Neuronal stem cell (in vitro differentiated cells): ENCODE results near the gene ADIPOR2.

ENCODE experiments used
- DNase-seq: peaks from one replicate; pipeline ENCODE4 v3.0.0-alpha.2; 2013; ENCODE audit warnings: low spot score
- H2AFZ ChIP-seq: one replicate; pipeline ENCODE4 v1.6.1; 2013; ENCODE audit warnings: mild to moderate bottlenecking, low read length, inconsistent platforms
- H2AK5ac ChIP-seq: 2 replicates; pipeline ENCODE4 v1.6.1; 2013; ENCODE audit warnings: low read depth, mild to moderate bottlenecking, inconsistent platforms, low read length, moderate library complexity, mixed read lengths
- H2BK120ac ChIP-seq: 2 replicates; pipeline ENCODE4 v1.6.1; 2013; ENCODE audit warnings: low read depth, mild to moderate bottlenecking, inconsistent platforms, low read length, moderate library complexity, mixed read lengths
- H2BK12ac ChIP-seq: one replicate; pipeline ENCODE4 v1.6.1; 2013; ENCODE audit warnings: low read length, inconsistent platforms
- H2BK15ac ChIP-seq: 2 replicates; pipeline ENCODE4 v1.6.1; 2013; ENCODE audit warnings: mild to moderate bottlenecking, low read length, inconsistent platforms, mixed read lengths
- H2BK5ac ChIP-seq: one replicate; pipeline ENCODE4 v1.6.1; 2013; ENCODE audit warnings: inconsistent platforms, mild to moderate bottlenecking, low read length, moderate library complexity
- H3K14ac ChIP-seq: one replicate; pipeline ENCODE4 v1.6.1; 2013; ENCODE audit warnings: low read length, inconsistent platforms
- H3K18ac ChIP-seq: 2 replicates; pipeline ENCODE4 v1.6.1; 2013; ENCODE audit warnings: low read length, inconsistent platforms
- H3K23ac ChIP-seq: 2 replicates; pipeline ENCODE4 v1.6.1; 2013; ENCODE audit warnings: low read depth, mild to moderate bottlenecking, mixed read lengths, low read length, inconsistent platforms; ENCODE audit not compliant: poor library complexity
- H3K27ac ChIP-seq: replicated peaks from 3 replicates; pipeline ENCODE4 v1.5.1; 2013; ENCODE audit warnings: low read length, inconsistent platforms
- H3K27me3 ChIP-seq, 3 experiments: 2 replicates each; pipeline ENCODE4 v1.6.1; 2013; ENCODE audit warnings: low read length in 3 of 3, mild to moderate bottlenecking in 2 of 3, inconsistent platforms in 1 of 3, low read depth in 1 of 3, mixed read lengths in 1 of 3, moderate library complexity in 1 of 3; ENCODE audit not compliant: control insufficient read depth in 3 of 3, insufficient read depth in 3 of 3
- H3K36me3 ChIP-seq, 2 donors: replicated peaks in 1 of 2; 2 replicates each; pipeline ENCODE4 v1.6.1; 2013; ENCODE audit warnings: low read length in 2 of 2; ENCODE audit not compliant: control insufficient read depth in 2 of 2, insufficient read depth in 2 of 2
- H3K4ac ChIP-seq: 2 replicates; pipeline ENCODE4 v1.6.1; 2013; ENCODE audit warnings: inconsistent platforms, mild to moderate bottlenecking, low read length, moderate library complexity
- H3K4me1 ChIP-seq, 2 donors: 1 replicate in 1 of 2; 2 replicates in 1 of 2; pipeline ENCODE4 v1.6.1; 2013; ENCODE audit warnings: low read length in 2 of 2, low read depth in 1 of 2; ENCODE audit not compliant: control insufficient read depth in 2 of 2, insufficient read depth in 1 of 2
- H3K4me2 ChIP-seq: one replicate; pipeline ENCODE4 v1.6.1; 2013; ENCODE audit warnings: mild to moderate bottlenecking, low read length, inconsistent platforms; ENCODE audit not compliant: insufficient read depth, poor library complexity, severe bottlenecking
- H3K4me3 ChIP-seq, 2 donors: 2 replicates each; pipeline ENCODE4 v1.5.1; 2013; ENCODE audit warnings: low read length in 2 of 2, mild to moderate bottlenecking in 2 of 2, inconsistent platforms in 1 of 2, moderate library complexity in 1 of 2
- H3K79me1 ChIP-seq: one replicate; pipeline ENCODE4 v1.6.1; 2013; ENCODE audit warnings: low read depth, mild to moderate bottlenecking, inconsistent platforms, low read length, moderate library complexity
- H3K9ac ChIP-seq: one replicate; pipeline ENCODE4 v1.6.1; 2013; ENCODE audit warnings: mild to moderate bottlenecking, low read depth, low read length, inconsistent platforms; ENCODE audit not compliant: poor library complexity
- H3K9me3 ChIP-seq, 2 donors: replicated peaks in 1 of 2; 2 replicates each; pipeline versions ENCODE3 to v1.6.1; 2013; ENCODE audit warnings: low read length in 2 of 2, mild to moderate bottlenecking in 2 of 2, inconsistent platforms in 1 of 2, low read depth in 1 of 2, mixed read lengths in 1 of 2, moderate library complexity in 1 of 2; ENCODE audit not compliant: control insufficient read depth in 2 of 2, insufficient read depth in 1 of 2
- H4K8ac ChIP-seq: one replicate; pipeline ENCODE4 v1.6.1; 2013; ENCODE audit warnings: low read depth, mild to moderate bottlenecking, inconsistent platforms, low read length, moderate library complexity
- H4K91ac ChIP-seq: one replicate; pipeline ENCODE4 v1.6.1; 2013; ENCODE audit warnings: low read length, low read depth, mild to moderate bottlenecking, inconsistent platforms; ENCODE audit not compliant: poor library complexity
- WGBS, 2 donors: extraction: QIAGEN DNeasy Blood & Tissue Kit; methylation state at CpG; one replicate each; pipeline ENCODE4 v1.1.7; 2013; ENCODE audit warnings: missing lambda C conversion rate in 2 of 2, mixed read lengths in 1 of 2; ENCODE audit not compliant: insufficient read length in 2 of 2, insufficient replicate concordance in 1 of 2; ENCODE audit errors: extremely low coverage in 2 of 2; 5-methylcytosine and 5-hydroxymethylcytosine counted together

The ADIPOR2 gene

GRCh38 chr12:1832801-1833595, 142.1 kb downstream of the ADIPOR2 start:
- Histone ChIP-seq H3K79me1 (no peaks in the 10 kb centered on the region), H3K36me3 (no peaks in the 10 kb centered on the region), H2AK5ac (no peak overlapping the region), H3K4me1 (peaks cover 8 to 15% of the 10 kb centered on the region in 2 donors), H3K4me3 (no peak overlapping the region), H3K18ac (peak overlapping the region; percentile 29), H3K23ac (no peak overlapping the region), H3K27ac (no peak overlapping the region), H3K4ac (no peak overlapping the region), H3K4me2 (no peak overlapping the region), H4K91ac (no peak overlapping the region), H2BK15ac (no peak overlapping the region), H3K9me3 (no peaks in the 10 kb centered on the region), H4K8ac (no peak overlapping the region), H2BK120ac (no peak overlapping the region), H3K27me3 (peaks cover 0 to 70% (median 14%) of the 10 kb centered on the region in 3 experiments), H3K14ac (no peak overlapping the region), H3K9ac (no peak overlapping the region), H2AFZ (no peak overlapping the region), H2BK5ac (no peak overlapping the region), H2BK12ac (no peak overlapping the region)
- no CpG with 5 or more reads among the region's 17 CpGs for WGBS, 2 donors
- no peak for DNase-seq

DNA sequence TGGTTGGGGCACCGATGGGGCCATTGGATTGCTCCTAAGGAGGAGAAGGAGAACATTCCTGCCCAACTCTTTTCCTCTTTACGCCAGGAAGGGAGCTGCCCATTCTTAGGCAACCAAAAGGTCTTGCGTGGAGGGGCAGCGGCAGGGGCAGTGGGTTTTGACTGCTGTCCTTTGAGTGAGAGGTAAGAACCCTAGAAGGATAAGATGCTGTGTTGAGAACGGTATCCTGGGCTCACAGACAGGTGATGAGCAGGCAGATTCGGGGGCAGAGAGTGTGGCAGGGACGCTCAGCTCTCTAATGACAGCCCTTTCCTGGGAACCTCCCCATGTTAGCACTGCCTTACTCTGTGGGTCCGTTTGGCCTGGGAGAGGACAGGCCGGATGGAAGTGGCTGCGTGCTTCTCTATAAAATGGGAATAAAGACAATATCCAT, 142.7 kb downstream of the ADIPOR2 start:
- Histone ChIP-seq H3K79me1 (no peaks in the 10 kb centered on the region), H3K18ac (peak overlapping the region; percentile 30), H4K8ac (no peak overlapping the region), H3K4me1 (peaks cover 14 to 20% of the 10 kb centered on the region in 2 donors), H4K91ac (no peak overlapping the region), H2BK120ac (no peak overlapping the region), H3K36me3 (no peaks in the 10 kb centered on the region), H2BK12ac (no peak overlapping the region), H3K14ac (no peak overlapping the region), H2BK5ac (no peak overlapping the region), H3K27ac (no peak overlapping the region), H3K23ac (no peak overlapping the region), H3K4me2 (no peak overlapping the region), H2AK5ac (no peak overlapping the region), H2AFZ (no peak overlapping the region), H3K9me3 (no peaks in the 10 kb centered on the region), H3K27me3 (peaks cover 0 to 65% (median 14%) of the 10 kb centered on the region in 3 experiments), H3K4ac (no peak overlapping the region), H2BK15ac (no peak overlapping the region), H3K9ac (no peak overlapping the region), H3K4me3 (no peak overlapping the region)
- no peak for DNase-seq
- no CpG with 5 or more reads among the region's 10 CpGs for WGBS, 2 donors

DNA sequence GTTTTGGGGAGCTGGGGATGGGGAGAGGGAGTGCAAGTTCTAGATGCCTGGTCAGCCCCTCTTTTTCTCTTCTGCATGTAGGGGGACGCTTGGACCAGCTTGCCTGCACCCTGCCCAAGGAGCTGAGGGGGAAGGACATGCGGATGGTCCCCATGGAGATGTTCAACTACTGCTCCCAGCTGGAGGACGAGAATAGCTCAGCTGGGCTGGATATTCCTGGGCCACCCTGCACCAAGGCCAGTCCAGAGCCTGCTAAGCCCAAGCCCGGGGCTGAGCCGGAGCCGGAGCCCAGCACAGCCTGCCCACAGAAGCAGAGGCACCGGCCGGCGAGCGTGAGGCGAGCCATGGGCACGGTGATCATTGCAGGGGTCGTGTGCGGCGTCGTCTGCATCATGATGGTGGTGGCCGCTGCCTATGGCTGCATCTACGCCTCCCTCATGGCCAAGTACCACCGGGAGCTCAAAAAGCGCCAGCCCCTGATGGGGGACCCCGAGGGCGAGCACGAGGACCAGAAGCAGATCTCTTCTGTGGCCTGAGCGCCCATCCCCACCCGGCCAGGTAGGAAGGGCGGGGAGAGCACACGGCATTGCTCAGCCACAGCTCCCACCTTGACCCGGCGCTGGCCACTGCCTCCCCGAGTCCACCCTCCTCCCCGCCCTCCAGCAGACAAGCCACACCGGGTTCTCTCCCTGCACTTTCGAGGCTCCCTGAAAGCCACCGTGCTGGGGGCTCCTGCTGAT, 143.5 kb downstream of the ADIPOR2 start:
- Histone ChIP-seq H2BK15ac (no peak overlapping the region), H2BK5ac (no peak overlapping the region), H3K9ac (no peak overlapping the region), H2AK5ac (no peak overlapping the region), H3K9me3 (no peaks in the 10 kb centered on the region), H3K27me3 (peaks cover 0 to 57% (median 14%) of the 10 kb centered on the region in 3 experiments), H3K4ac (no peak overlapping the region), H3K4me3 (no peak overlapping the region), H2AFZ (no peak overlapping the region), H3K18ac (peak overlapping the region; percentile 16), H3K27ac (no peak overlapping the region), H2BK120ac (no peak overlapping the region), H3K36me3 (no peaks in the 10 kb centered on the region), H4K91ac (no peak overlapping the region), H3K79me1 (no peaks in the 10 kb centered on the region), H2BK12ac (no peak overlapping the region), H3K4me1 (peaks cover 14 to 22% of the 10 kb centered on the region in 2 donors), H4K8ac (peak overlapping the region; percentile 7), H3K23ac (peak overlapping the region; percentile 27), H3K4me2 (no peak overlapping the region), H3K14ac (peak overlapping the region; percentile 89)
- DNase-seq = no peak
- WGBS, 2 donors = no CpG with 5 or more reads among the region's 34 CpGs
